ENCODE results near the gene SCGB3A1. TPM values are rescaled to one million over a fixed set of nuclear protein-coding genes. Genes with fewer than 3 reads are reported as not detected.

The SCGB3A1 gene
- total RNA-seq, 3 donors from 2014 or later = 8.8 to 66.5 TPM; not detected in 1

- Histone ChIP-seq H3K4me3 (peak overlapping the region in 2 of 3 donors; percentile 43 to 64), H3K4me1 (peaks cover 0 to 7% of the 10 kb centered on the region in 2 donors), H3K36me3 (no peaks in the 10 kb centered on the region), H3K27ac (no peak overlapping the region), H3K27me3 (peaks cover 0 to 20% of the 10 kb centered on the region in 2 donors), H3K9me3 (no peaks in the 10 kb centered on the region)
- no peak for TF ChIP-seq POLR2A (IDR thresholded peaks at IDR 0.05)
- no peak for TF ChIP-seq POLR2AphosphoS5 (IDR thresholded peaks at IDR 0.05)
- TF ChIP-seq CTCF (IDR thresholded peaks at IDR 0.05) = no peak
- intact Hi-C loops (cut with DNase I; ENCODE audit: low total_unique reads) = no loop called here
- peak in 1 of 2 donors; percentile 48 for DNase-seq (ENCODE audit: low spot score in 2 of 2)
These were observed 1.3 kb downstream of the SCGB3A1 start for GRCh38 chr5:180589771-180590542.

- no peak for DNase-seq (ENCODE audit: low spot score in 2 of 2)
- Histone ChIP-seq H3K9me3 (no peaks in the 10 kb centered on the region), H3K27me3 (peaks cover 0 to 20% of the 10 kb centered on the region in 2 donors), H3K4me1 (peaks cover 0 to 7% of the 10 kb centered on the region in 2 donors), H3K27ac (no peak overlapping the region), H3K36me3 (no peaks in the 10 kb centered on the region), H3K4me3 (no peak overlapping the region)
- TF ChIP-seq POLR2A (IDR thresholded peaks at IDR 0.05) (no peak), CTCF (IDR thresholded peaks at IDR 0.05) (no peak)
- intact Hi-C loops (cut with DNase I; ENCODE audit: low total_unique reads) = no loop called here
These were observed 4.4 kb downstream of the SCGB3A1 start for GRCh38 chr5:180586870-180587269.

- no peaks in the 10 kb centered on the region for H3K36me3 ChIP-seq
- no peak overlapping the region for H3K4me3 ChIP-seq
- no peak overlapping the region for H3K27ac ChIP-seq
- H3K4me1 ChIP-seq = peaks cover 0 to 5% of the 10 kb centered on the region in 2 donors
- intact Hi-C loops (cut with DNase I; ENCODE audit: low total_unique reads) = no loop called here
- TF ChIP-seq POLR2A (IDR thresholded peaks at IDR 0.05) (no peak), CTCF (IDR thresholded peaks at IDR 0.05) (no peak), POLR2AphosphoS5 (IDR thresholded peaks at IDR 0.05) (no peak)
- H3K27me3 ChIP-seq = peaks cover 0 to 16% of the 10 kb centered on the region in 2 donors
- H3K9me3 ChIP-seq = no peaks in the 10 kb centered on the region
- no peak for DNase-seq (ENCODE audit: low spot score in 2 of 2)
These were observed 5.1 kb downstream of the SCGB3A1 start for GRCh38 chr5:180586204-180586603.

- no peaks in the 10 kb centered on the region for H3K4me1 ChIP-seq
- no peaks in the 10 kb centered on the region for H3K9me3 ChIP-seq
- H3K27ac ChIP-seq = no peak overlapping the region
- no peak overlapping the region for H3K4me3 ChIP-seq
- intact Hi-C loops (cut with DNase I; ENCODE audit: low total_unique reads) = no loop called here
- H3K36me3 ChIP-seq = no peaks in the 10 kb centered on the region
- TF ChIP-seq CTCF (IDR thresholded peaks at IDR 0.05) = no peak
- TF ChIP-seq POLR2AphosphoS5 (IDR thresholded peaks at IDR 0.05) = no peak
- TF ChIP-seq POLR2A (IDR thresholded peaks at IDR 0.05) = no peak
- no peak for DNase-seq (ENCODE audit: low spot score in 2 of 2)
- no peaks in the 10 kb centered on the region for H3K27me3 ChIP-seq
These were observed 7.6 kb downstream of the SCGB3A1 start for GRCh38 chr5:180583738-180584137.

GRCh38 chr5:180580681-180581080 is 10.6 kb downstream of the SCGB3A1 start:
- no peak overlapping the region for H3K27ac ChIP-seq
- TF ChIP-seq POLR2AphosphoS5 (IDR thresholded peaks at IDR 0.05) = no peak
- TF ChIP-seq POLR2A (IDR thresholded peaks at IDR 0.05) = no peak
- no peak for TF ChIP-seq CTCF (IDR thresholded peaks at IDR 0.05)

More at GRCh38 chr5:180580681-180581080, 10.6 kb downstream of the SCGB3A1 start:
- H3K36me3 ChIP-seq = no peaks in the 10 kb centered on the region
- intact Hi-C loops (cut with DNase I; ENCODE audit: low total_unique reads) = no loop called here
- H3K27me3 ChIP-seq = no peaks in the 10 kb centered on the region
- DNase-seq (ENCODE audit: low spot score in 2 of 2) = no peak
- H3K4me3 ChIP-seq = no peak overlapping the region
- no peaks in the 10 kb centered on the region for H3K4me1 ChIP-seq
- no peaks in the 10 kb centered on the region for H3K9me3 ChIP-seq
